HepG2 (cell line): Measurements from ENCODE around the gene ZNF628. TPM values are rescaled to one million over a fixed set of nuclear protein-coding genes. Genes with fewer than 3 reads are reported as not detected.

Experiments used
- ATAC-seq: fragments of 200-7000 bp; cut with Tn5 transposase; 3 replicates; pipeline ENCODE4 v1.9.1; 2020; ENCODE audit warnings: mild to moderate bottlenecking, moderate library complexity
- BruUV-seq: library from RNA; stranded (reverse); fragments of 400-500 nt; replicated peaks from 2 replicates; lab custom pipeline; 2021; lab: Mats Ljungman, UMichigan
- CTCF ChIA-PET: fragments of 300-600 bp; formaldehyde crosslinking; extraction: SDS; loops from one replicate; lab custom pipeline; 2021; ENCODE audit warnings: low total read pairs, inconsistent platforms, low intra/inter-chr PET ratio; lab: Yijun Ruan, JAX
- POLR2A ChIA-PET: fragments of 350-600 bp; sonication (Branson Sonifier 250); formaldehyde crosslinking; loops from one replicate; lab custom pipeline; 2020; ENCODE audit warnings: antibody characterized with exemption, inconsistent platforms; lab: Yijun Ruan, JAX
- DNase-seq: peaks from one replicate; pipeline ENCODE4 v3.0.0-alpha.2; 2015; ENCODE audit warnings: low spot score
- FAIRE-seq: peaks from 3 replicates; lab custom pipeline; 2011; peaks lifted over from hg19 to GRCh38; lab: Jason Lieb, UNC
- H2AFZ ChIP-seq: one replicate; pipeline ENCODE4 v1.6.1; 2011; ENCODE audit warnings: low read length, inconsistent platforms
- H3K27ac ChIP-seq: fragments of 300-600 bp; 3 replicates; pipeline ENCODE4 v1.8.0; 2011; ENCODE audit warnings: mixed run types, mild to moderate bottlenecking, mixed read lengths, low read length, inconsistent platforms; ENCODE audit not compliant: insufficient read depth; ENCODE audit errors: extremely low read length
- H3K27me3 ChIP-seq, 2 experiments: fragments of 200-600 bp in 1 of 2; 2 replicates in 1 of 2; 3 replicates in 1 of 2; pipeline versions ENCODE4 v1.6.0 to v1.8.0; 2011; ENCODE audit warnings: low read length in 2 of 2, mild to moderate bottlenecking in 2 of 2, moderate library complexity in 2 of 2, inconsistent platforms in 1 of 2; ENCODE audit not compliant: insufficient read depth in 2 of 2, control insufficient read depth in 1 of 2
- H3K36me3 ChIP-seq, 2 experiments: fragments of 200-600 bp in 1 of 2; replicated peaks in 1 of 2; 2 replicates in 1 of 2; 3 replicates in 1 of 2; pipeline versions ENCODE4 v1.5.1 to v1.8.0; 2011; ENCODE audit warnings: low read length in 2 of 2, inconsistent platforms in 1 of 2; ENCODE audit not compliant: insufficient read depth in 2 of 2, control insufficient read depth in 1 of 2
- H3K4me1 ChIP-seq: 2 replicates; pipeline ENCODE4 v1.5.1; 2012; ENCODE audit warnings: low read length, inconsistent platforms; ENCODE audit not compliant: insufficient read depth
- H3K4me2 ChIP-seq: 2 replicates; pipeline ENCODE4 v1.6.0; 2011; ENCODE audit warnings: low read depth, low read length, inconsistent platforms
- H3K4me3 ChIP-seq, 3 experiments: fragments of 200-600 bp in 1 of 3; sonication (generic), shearing (Covaris generic) in 1 of 3; replicated peaks in 1 of 3; 2 replicates each; pipeline ENCODE4 v1.5.1; 2011 to 2016; ENCODE audit warnings: low read length in 3 of 3, inconsistent platforms in 2 of 3, low read depth in 2 of 3, mild to moderate bottlenecking in 2 of 3, control low read depth in 1 of 3, mixed read lengths in 1 of 3; ENCODE audit not compliant: insufficient read depth in 1 of 3
- H3K79me2 ChIP-seq: one replicate; pipeline ENCODE4 v1.6.1; 2011; ENCODE audit warnings: low read length, inconsistent platforms; ENCODE audit not compliant: insufficient read depth
- H3K9ac ChIP-seq: 2 replicates; pipeline ENCODE4 v1.6.0; 2011; ENCODE audit warnings: mild to moderate bottlenecking, low read depth, low read length, inconsistent platforms; ENCODE audit not compliant: insufficient read depth
- H3K9me3 ChIP-seq: 2 replicates; pipeline ENCODE4 v1.5.1; 2012; ENCODE audit warnings: mild to moderate bottlenecking, low read length
- H4K20me1 ChIP-seq: 2 replicates; pipeline ENCODE4 v1.6.0; 2011; ENCODE audit warnings: inconsistent platforms, mild to moderate bottlenecking, low read length, moderate library complexity; ENCODE audit not compliant: insufficient read depth
- ATAD3A ChIP-seq: sonication (generic); formaldehyde crosslinking; IDR thresholded peaks from 2 replicates; pipeline ENCODE4 v1.4.0; 2020; ENCODE audit warnings: missing genetic modification reagents
- EZH2 ChIP-seq: conservative IDR thresholded peaks from 2 replicates; pipeline ENCODE4 v1.6.1; 2012; ENCODE audit warnings: mild to moderate bottlenecking, low read depth, low read length, moderate library complexity
- HNF1B ChIP-seq: sonication (generic); formaldehyde crosslinking; IDR thresholded peaks from 2 replicates; pipeline ENCODE4 v1.5.1; 2020; ENCODE audit warnings: mild to moderate bottlenecking, moderate library complexity, missing genetic modification reagents
- HNF4G ChIP-seq, 2 experiments: sonication (generic) in 1 of 2; formaldehyde crosslinking in 1 of 2; IDR thresholded peaks; 2 replicates each; pipeline versions ENCODE4 v1.4.0 to v1.6.1; 2011 to 2020; ENCODE audit warnings: borderline replicate concordance in 2 of 2, low read depth in 2 of 2, mild to moderate bottlenecking in 2 of 2, low read length in 1 of 2, missing genetic modification reagents in 1 of 2, moderate library complexity in 1 of 2
- ZNF18 ChIP-seq: sonication (generic); formaldehyde crosslinking; IDR thresholded peaks from 2 replicates; pipeline ENCODE4 v1.8.0; 2022; ENCODE audit warnings: mild to moderate bottlenecking, missing genetic modification reagents; ENCODE audit not compliant: insufficient replicate concordance
- ZNF343 ChIP-seq: sonication (generic); formaldehyde crosslinking; IDR thresholded peaks from 2 replicates; pipeline ENCODE4 v1.4.0; 2020; ENCODE audit warnings: mild to moderate bottlenecking, missing genetic modification reagents
- WGBS: methylation state at CpG from one replicate; pipeline ENCODE4 v1.1.6; 2017; ENCODE audit warnings: low lambda C conversion rate; 5-methylcytosine and 5-hydroxymethylcytosine counted together
- in situ Hi-C: cut with HindIII; loops from 2 replicates; pipeline ENCODE4 v1.10.0; 2017; ENCODE audit warnings: low pct_unique_long_range_greater_than_20kb; ENCODE audit not compliant: extremely low pct_ligation_motif_present
- intact Hi-C: fragments of 100-400 bp; cut with micrococcal nuclease; formaldehyde crosslinking; loops from one replicate; pipeline ENCODE4 v1.10.0; 2022; ENCODE audit not compliant: unreplicated experiment
- polyA plus RNA-seq, 8 experiments: library from polyadenylated mRNA; depleted of rRNA in 3 of 8; stranded (reverse) in 7 of 8; unstranded in 1 of 8; fragments of >200 nt; fragmentation: Illumina TruSeq in 4 of 8; extraction: Trizol in 4 of 8; gene quantifications; 2 replicates each; pipeline versions ENCODE4 v1.2.1 to v1.2.3, GENCODE V29; 2011 to 2016; ENCODE audit warnings: low read depth in 4 of 8, missing spikeins in 1 of 8, mixed read lengths in 1 of 8; ENCODE audit not compliant: insufficient read depth in 1 of 8
- total RNA-seq, 5 experiments: library from RNA; depleted of rRNA; stranded (reverse); fragments of >200 nt; fragmentation: Illumina TruSeq; extraction: Trizol; gene quantifications; 2 replicates each; pipeline ENCODE4 v1.2.3, GENCODE V29; 2016; ENCODE audit warnings: low read depth in 1 of 5

Gene ZNF628
- total and polyA plus RNA-seq, 2 of the 13 experiments (the other 11 are each of a cell fraction or from before 2014, with no cell fraction given): 0.54 to 1.2 TPM

GRCh38 chr19:55490478-55491432 is 14.3 kb downstream of the ZNF628 start (continued):
- no peak for TF ChIP-seq HNF1B (CRISPR knock-in tag)

- Histone ChIP-seq H3K36me3 (no peaks in the 10 kb centered on the region), H4K20me1 (no peaks in the 10 kb centered on the region), H3K27ac (no peak overlapping the region), H3K27me3 (peaks cover 16 to 65% of the 10 kb centered on the region in 2 experiments), H3K4me1 (peaks cover 19% of the 10 kb centered on the region), H3K9ac (no peak overlapping the region), H3K4me2 (no peak overlapping the region), H2AFZ (no peak overlapping the region), H3K4me3 (no peak overlapping the region), H3K79me2 (no peaks in the 10 kb centered on the region), H3K9me3 (no peaks in the 10 kb centered on the region)
- FAIRE-seq: no peak
- WGBS: 23% methylated on average over 16 of the region's 24 CpGs
- no peak; the same call in 2 of the 3 replicates for ATAC-seq
- BruUV-seq: no TSS peak
- no peak for DNase-seq
- intact Hi-C loops: no loop called here
- TF ChIP-seq EZH2 (0 out of 2 replicates have a peak, but pooled peaks have one; percentile 65), ATAD3A (CRISPR knock-in tag) (no peak), ZNF343 (CRISPR knock-in tag) (no peak), HNF4G (IDR thresholded peaks at IDR 0.05; ENCODE audit: borderline replicate concordance, low read depth, low read length) (no peak), HNF4G (CRISPR knock-in tag; IDR thresholded peaks at IDR 0.05; ENCODE audit: borderline replicate concordance, low read depth) (no peak), ZNF18 (CRISPR knock-in tag) (no peak)
- ChIA-PET CTCF (no interaction called here), POLR2A (no interaction called here)
- in situ Hi-C loops: no loop called here
Measured at GRCh38 chr19:55491546-55492360, 15.3 kb downstream of the ZNF628 start.
